HepG2 (cell line): Measurements from ENCODE around the gene SEZ6. TPM values are rescaled to one million over a fixed set of nuclear protein-coding genes. Genes with fewer than 3 reads are reported as not detected.

ENCODE experiments used
- ADNP ChIP-seq: sonication (generic); formaldehyde crosslinking; IDR thresholded peaks from 2 replicates; pipeline ENCODE4 v1.4.0; 2020; ENCODE audit warnings: missing genetic modification reagents
- FOXJ3 ChIP-seq: sonication (generic); formaldehyde crosslinking; IDR thresholded peaks from 2 replicates; pipeline ENCODE4 v1.4.0; 2020; ENCODE audit warnings: missing genetic modification reagents, mild to moderate bottlenecking, borderline replicate concordance
- FOXO1 ChIP-seq: sonication (generic); formaldehyde crosslinking; IDR thresholded peaks from 2 replicates; pipeline ENCODE4 v1.4.0; 2020; ENCODE audit warnings: missing genetic modification reagents
- HCFC1 ChIP-seq: fragments of 150-350 bp; IDR thresholded peaks from 2 replicates; pipeline ENCODE4 v1.6.1; 2014; ENCODE audit warnings: low read depth, low read length
- MED1 ChIP-seq: sonication (generic); formaldehyde crosslinking; IDR thresholded peaks from 2 replicates; pipeline ENCODE4 v1.4.0; 2020; ENCODE audit warnings: missing genetic modification reagents
- NONO ChIP-seq, 2 experiments: fragments of 450-650 bp in 1 of 2; sonication (generic) in 1 of 2; formaldehyde crosslinking in 1 of 2; IDR thresholded peaks in 1 of 2; conservative IDR thresholded peaks in 1 of 2; 2 replicates each; pipeline versions ENCODE4 v1.6.1 to v1.8.0; 2017 to 2022; ENCODE audit warnings: mild to moderate bottlenecking in 1 of 2, missing genetic modification reagents in 1 of 2, moderate library complexity in 1 of 2
- NR1H2 ChIP-seq: sonication (generic); formaldehyde crosslinking; IDR thresholded peaks from 2 replicates; pipeline ENCODE4 v1.8.1; 2022; ENCODE audit warnings: low read depth, missing genetic modification reagents, borderline replicate concordance
- RCOR2 ChIP-seq: IDR thresholded peaks from 2 replicates; pipeline ENCODE4 v1.6.1; 2016; ENCODE audit warnings: missing biosample characterization, missing genetic modification reagents
- SAP130 ChIP-seq: IDR thresholded peaks from 2 replicates; pipeline ENCODE4 v1.6.1; 2016; ENCODE audit warnings: low read depth
- SMYD3 ChIP-seq: sonication (generic); formaldehyde crosslinking; IDR thresholded peaks from 2 replicates; pipeline ENCODE4 v1.8.1; 2023; ENCODE audit warnings: mild to moderate bottlenecking, missing genetic modification reagents
- SOX5 ChIP-seq: IDR thresholded peaks from 2 replicates; pipeline ENCODE4 v1.6.1; 2016; ENCODE audit warnings: borderline replicate concordance
- ZFY ChIP-seq: sonication (generic); formaldehyde crosslinking; IDR thresholded peaks from 2 replicates; pipeline ENCODE4 v1.4.0; 2020; ENCODE audit warnings: missing genetic modification reagents
- ZIK1 ChIP-seq: sonication (generic); formaldehyde crosslinking; IDR thresholded peaks from 2 replicates; pipeline ENCODE4 v1.5.0; 2020; ENCODE audit warnings: mild to moderate bottlenecking, low read depth, missing genetic modification reagents, borderline replicate concordance
- ZMYM2 ChIP-seq: sonication (generic); formaldehyde crosslinking; IDR thresholded peaks from 2 replicates; pipeline ENCODE4 v1.8.0; 2022; ENCODE audit warnings: mild to moderate bottlenecking, missing genetic modification reagents
- polyA plus RNA-seq, 8 experiments: library from polyadenylated mRNA; depleted of rRNA in 3 of 8; stranded (reverse) in 7 of 8; unstranded in 1 of 8; fragments of >200 nt; fragmentation: Illumina TruSeq in 4 of 8; extraction: Trizol in 4 of 8; gene quantifications; 2 replicates each; pipeline versions ENCODE4 v1.2.1 to v1.2.3, GENCODE V29; 2011 to 2016; ENCODE audit warnings: low read depth in 4 of 8, missing spikeins in 1 of 8, mixed read lengths in 1 of 8; ENCODE audit not compliant: insufficient read depth in 1 of 8
- total RNA-seq, 5 experiments: library from RNA; depleted of rRNA; stranded (reverse); fragments of >200 nt; fragmentation: Illumina TruSeq; extraction: Trizol; gene quantifications; 2 replicates each; pipeline ENCODE4 v1.2.3, GENCODE V29; 2016; ENCODE audit warnings: low read depth in 1 of 5
- TF ChIP-seq, protein P1 (sequence below): IDR thresholded peaks from 2 replicates; pipeline ENCODE4 v1.6.1; 2016; ENCODE audit warnings: missing genetic modification reagents, missing compliant biosample characterization
- TF ChIP-seq, protein P2 (sequence below): sonication (generic); formaldehyde crosslinking; IDR thresholded peaks from 2 replicates; pipeline ENCODE4 v1.9.0; 2021; ENCODE audit warnings: missing genetic modification reagents, borderline replicate concordance
- TF ChIP-seq, protein P3 (sequence below): sonication (generic); formaldehyde crosslinking; IDR thresholded peaks from 2 replicates; pipeline ENCODE4 v1.5.1; 2020; ENCODE audit warnings: mild to moderate bottlenecking, missing genetic modification reagents
- TF ChIP-seq, protein P4 (sequence below): sonication (generic); formaldehyde crosslinking; IDR thresholded peaks from 2 replicates; pipeline ENCODE4 v1.8.0; 2022; ENCODE audit warnings: mild to moderate bottlenecking, missing genetic modification reagents, moderate library complexity

The SEZ6 gene
- total and polyA plus RNA-seq, 2 of the 13 experiments (the other 11 are each of a cell fraction or from before 2014, with no cell fraction given) = not detected

DNA sequence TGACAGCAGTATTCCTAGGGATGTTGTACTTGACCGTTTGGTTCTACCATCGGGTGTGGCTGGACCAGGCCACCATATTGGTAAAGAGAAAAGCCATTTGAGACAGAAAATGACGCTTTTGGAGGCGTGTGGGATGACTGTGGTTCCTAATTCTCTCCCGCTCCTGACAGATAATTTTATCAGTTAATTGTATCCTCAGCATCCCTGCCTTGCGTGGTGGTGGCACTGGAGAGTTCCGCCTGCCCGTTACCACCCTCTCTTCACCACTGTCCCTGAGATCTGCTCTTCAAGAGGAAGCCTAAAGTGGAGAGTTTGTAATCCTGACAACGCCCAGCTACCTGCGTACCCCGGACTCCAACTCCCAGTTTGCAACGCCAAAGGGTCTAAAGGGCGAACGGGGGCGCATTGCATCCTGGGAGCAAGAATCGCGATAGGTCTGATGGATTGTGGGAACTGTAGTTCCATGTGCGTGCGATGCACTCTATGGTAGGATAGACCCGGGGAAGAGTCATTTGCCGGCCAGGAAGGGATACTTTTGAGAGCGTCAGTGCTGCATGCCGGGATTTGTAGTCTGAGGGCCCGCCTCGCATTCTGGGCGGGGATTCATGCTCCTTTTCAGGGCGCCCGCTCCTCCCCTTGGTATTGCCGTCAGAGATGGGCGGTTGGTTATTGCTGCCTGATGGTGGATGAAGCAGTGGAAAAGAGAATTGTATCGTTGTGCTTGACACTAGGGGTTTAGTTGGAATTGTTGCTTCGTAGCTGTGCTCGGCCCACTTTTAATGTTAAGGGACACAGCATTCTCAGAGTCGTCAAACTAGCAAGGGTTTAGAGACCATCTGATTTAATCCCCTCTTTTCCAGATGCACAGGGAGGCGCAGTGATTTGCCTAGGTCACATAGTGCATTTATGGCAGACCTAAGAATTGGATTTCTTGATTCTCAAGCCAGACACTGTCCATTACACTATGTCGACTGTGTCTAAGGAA lies 53.5 kb downstream of the SEZ6 start (continued):
- no peak for TF ChIP-seq NONO (IDR thresholded peaks at IDR 0.05)
- peak; percentile 96 for TF ChIP-seq NONO (CRISPR knock-in tag; conservative IDR thresholded peaks at IDR 0.05)
- peak; percentile 100 for TF ChIP-seq HCFC1
- no peak for TF ChIP-seq NR1H2 (CRISPR knock-in tag)
- TF ChIP-seq, protein P1, sequence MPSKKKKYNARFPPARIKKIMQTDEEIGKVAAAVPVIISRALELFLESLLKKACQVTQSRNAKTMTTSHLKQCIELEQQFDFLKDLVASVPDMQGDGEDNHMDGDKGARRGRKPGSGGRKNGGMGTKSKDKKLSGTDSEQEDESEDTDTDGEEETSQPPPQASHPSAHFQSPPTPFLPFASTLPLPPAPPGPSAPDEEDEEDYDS (CRISPR knock-in tag) = peak; percentile 66; the same call in 1 of the 2 replicates
- peak; percentile 26; the same call in 1 of the 2 replicates for TF ChIP-seq MED1 (CRISPR knock-in tag)
- TF ChIP-seq FOXJ3 = no peak
- TF ChIP-seq ADNP = no peak
- TF ChIP-seq ZFY (CRISPR knock-in tag) = peak; percentile 68
- TF ChIP-seq SAP130 = peak; percentile 94
- TF ChIP-seq, protein P2, sequence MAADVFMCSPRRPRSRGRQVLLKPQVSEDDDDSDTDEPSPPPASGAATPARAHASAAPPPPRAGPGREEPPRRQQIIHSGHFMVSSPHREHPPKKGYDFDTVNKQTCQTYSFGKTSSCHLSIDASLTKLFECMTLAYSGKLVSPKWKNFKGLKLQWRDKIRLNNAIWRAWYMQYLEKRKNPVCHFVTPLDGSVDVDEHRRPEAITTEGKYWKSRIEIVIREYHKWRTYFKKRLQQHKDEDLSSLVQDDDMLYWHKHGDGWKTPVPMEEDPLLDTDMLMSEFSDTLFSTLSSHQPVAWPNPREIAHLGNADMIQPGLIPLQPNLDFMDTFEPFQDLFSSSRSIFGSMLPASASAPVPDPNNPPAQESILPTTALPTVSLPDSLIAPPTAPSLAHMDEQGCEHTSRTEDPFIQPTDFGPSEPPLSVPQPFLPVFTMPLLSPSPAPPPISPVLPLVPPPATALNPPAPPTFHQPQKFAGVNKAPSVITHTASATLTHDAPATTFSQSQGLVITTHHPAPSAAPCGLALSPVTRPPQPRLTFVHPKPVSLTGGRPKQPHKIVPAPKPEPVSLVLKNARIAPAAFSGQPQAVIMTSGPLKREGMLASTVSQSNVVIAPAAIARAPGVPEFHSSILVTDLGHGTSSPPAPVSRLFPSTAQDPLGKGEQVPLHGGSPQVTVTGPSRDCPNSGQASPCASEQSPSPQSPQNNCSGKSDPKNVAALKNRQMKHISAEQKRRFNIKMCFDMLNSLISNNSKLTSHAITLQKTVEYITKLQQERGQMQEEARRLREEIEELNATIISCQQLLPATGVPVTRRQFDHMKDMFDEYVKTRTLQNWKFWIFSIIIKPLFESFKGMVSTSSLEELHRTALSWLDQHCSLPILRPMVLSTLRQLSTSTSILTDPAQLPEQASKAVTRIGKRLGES (CRISPR knock-in tag) = no peak
- no peak for TF ChIP-seq RCOR2
- TF ChIP-seq, protein P3, sequence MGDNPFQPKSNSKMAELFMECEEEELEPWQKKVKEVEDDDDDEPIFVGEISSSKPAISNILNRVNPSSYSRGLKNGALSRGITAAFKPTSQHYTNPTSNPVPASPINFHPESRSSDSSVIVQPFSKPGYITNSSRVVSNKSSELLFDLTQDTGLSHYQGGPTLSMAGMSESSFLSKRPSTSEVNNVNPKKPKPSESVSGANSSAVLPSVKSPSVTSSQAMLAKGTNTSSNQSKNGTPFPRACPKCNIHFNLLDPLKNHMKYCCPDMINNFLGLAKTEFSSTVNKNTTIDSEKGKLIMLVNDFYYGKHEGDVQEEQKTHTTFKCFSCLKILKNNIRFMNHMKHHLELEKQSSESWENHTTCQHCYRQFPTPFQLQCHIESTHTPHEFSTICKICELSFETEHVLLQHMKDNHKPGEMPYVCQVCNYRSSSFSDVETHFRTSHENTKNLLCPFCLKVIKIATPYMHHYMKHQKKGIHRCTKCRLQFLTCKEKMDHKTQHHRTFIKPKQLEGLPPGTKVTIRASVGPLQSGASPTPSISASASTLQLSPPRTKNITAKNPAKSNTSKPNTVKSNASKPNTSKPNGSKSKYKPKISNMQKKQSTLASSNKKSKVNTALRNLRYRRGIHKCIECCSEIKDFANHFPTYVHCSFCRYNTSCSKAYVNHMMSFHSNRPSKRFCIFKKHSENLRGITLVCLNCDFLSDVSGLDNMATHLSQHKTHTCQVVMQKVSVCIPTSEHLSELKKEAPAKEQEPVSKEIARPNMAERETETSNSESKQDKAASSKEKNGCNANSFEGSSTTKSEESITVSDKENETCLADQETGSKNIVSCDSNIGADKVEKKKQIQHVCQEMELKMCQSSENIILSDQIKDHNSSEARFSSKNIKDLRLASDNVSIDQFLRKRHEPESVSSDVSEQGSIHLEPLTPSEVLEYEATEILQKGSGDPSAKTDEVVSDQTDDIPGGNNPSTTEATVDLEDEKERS (CRISPR knock-in tag) = peak; percentile 17; the same call in 1 of the 2 replicates
- no peak for TF ChIP-seq ZMYM2 (CRISPR knock-in tag)
- TF ChIP-seq ZIK1 (CRISPR knock-in tag) = no peak
- peak; percentile 28; the same call in 1 of the 2 replicates for TF ChIP-seq FOXO1 (CRISPR knock-in tag)
- peak; percentile 46; the same call in 1 of the 2 replicates for TF ChIP-seq SOX5
- TF ChIP-seq, protein P4, sequence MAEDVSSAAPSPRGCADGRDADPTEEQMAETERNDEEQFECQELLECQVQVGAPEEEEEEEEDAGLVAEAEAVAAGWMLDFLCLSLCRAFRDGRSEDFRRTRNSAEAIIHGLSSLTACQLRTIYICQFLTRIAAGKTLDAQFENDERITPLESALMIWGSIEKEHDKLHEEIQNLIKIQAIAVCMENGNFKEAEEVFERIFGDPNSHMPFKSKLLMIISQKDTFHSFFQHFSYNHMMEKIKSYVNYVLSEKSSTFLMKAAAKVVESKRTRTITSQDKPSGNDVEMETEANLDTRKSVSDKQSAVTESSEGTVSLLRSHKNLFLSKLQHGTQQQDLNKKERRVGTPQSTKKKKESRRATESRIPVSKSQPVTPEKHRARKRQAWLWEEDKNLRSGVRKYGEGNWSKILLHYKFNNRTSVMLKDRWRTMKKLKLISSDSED (CRISPR knock-in tag) = no peak
- 0 out of 2 replicates have a peak, but pooled peaks have one; percentile 57 for TF ChIP-seq SMYD3 (CRISPR knock-in tag)
